Activated CD4-positive, alpha-beta T cell treated with anti-CD3 and anti-CD28 coated beads for 4 hours (primary cell): ENCODE measurements around the gene AOC2.
A peak's percentile ranks its signal among the peaks of the same experiment; 100 is the strongest.

Source experiments
- DNase-seq, 2 donors: peaks; one replicate each; pipeline ENCODE4 v3.0.0-alpha.2; 2020

Gene AOC2

DNA sequence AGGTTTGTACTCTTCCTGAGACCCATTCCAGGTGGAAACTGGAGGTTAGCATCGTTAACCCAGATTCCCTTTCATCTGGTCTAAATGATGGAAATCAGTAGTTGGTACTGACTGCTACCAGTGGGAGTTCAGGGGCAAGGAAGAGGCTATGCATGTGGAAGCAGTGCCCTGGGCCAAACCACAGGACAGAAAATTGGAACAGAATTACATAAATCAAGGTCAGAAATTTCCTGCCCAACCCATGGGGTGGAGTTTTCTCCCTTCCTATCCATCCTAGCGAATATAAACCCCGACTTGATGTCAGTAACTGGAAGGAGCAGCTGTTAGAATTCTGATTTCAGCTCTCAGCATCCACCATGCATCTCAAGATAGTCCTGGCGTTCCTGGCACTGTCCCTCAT is at the start of gene AOC2:
TSS of gene AOC2 (plus strand) at position 310 of the 400 bp plus-strand sequence. CDS start at position 357, 47 bp downstream.
- no peak for DNase-seq

- DNase-seq, result no peak
These were observed 49.3 kb upstream of the AOC2 start for GRCh38 chr17:42795061-42795460.

DNA sequence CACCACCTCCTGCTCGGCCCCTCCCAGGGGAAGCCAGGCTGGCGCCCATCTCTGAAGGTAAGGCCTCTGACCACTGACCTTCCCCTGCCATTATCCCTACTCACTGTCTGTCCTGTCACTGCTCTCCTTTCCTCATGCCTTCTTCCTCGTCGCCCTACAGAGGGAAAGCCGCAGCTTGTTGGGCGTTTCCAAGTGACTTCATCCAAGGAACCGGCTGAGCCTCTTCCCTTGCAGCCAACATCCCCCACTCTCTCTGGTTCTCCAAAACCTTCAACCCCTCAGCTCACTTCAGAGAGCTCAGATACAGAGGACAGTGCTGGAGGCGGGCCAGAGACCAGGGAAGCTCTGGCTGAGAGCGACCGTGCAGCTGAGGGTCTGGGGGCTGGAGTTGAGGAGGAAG is 48.9 kb upstream of the AOC2 start:
- no peak for DNase-seq

- DNase-seq, result no peak
These were observed 48.2 kb upstream of the AOC2 start for GRCh38 chr17:42796066-42796758.

GRCh38 chr17:42797067-42798007 is 47.0 kb upstream of the AOC2 start:
- no peak for DNase-seq

- no peak for DNase-seq
These were observed 46.4 kb upstream of the AOC2 start for GRCh38 chr17:42798011-42798382.

DNA sequence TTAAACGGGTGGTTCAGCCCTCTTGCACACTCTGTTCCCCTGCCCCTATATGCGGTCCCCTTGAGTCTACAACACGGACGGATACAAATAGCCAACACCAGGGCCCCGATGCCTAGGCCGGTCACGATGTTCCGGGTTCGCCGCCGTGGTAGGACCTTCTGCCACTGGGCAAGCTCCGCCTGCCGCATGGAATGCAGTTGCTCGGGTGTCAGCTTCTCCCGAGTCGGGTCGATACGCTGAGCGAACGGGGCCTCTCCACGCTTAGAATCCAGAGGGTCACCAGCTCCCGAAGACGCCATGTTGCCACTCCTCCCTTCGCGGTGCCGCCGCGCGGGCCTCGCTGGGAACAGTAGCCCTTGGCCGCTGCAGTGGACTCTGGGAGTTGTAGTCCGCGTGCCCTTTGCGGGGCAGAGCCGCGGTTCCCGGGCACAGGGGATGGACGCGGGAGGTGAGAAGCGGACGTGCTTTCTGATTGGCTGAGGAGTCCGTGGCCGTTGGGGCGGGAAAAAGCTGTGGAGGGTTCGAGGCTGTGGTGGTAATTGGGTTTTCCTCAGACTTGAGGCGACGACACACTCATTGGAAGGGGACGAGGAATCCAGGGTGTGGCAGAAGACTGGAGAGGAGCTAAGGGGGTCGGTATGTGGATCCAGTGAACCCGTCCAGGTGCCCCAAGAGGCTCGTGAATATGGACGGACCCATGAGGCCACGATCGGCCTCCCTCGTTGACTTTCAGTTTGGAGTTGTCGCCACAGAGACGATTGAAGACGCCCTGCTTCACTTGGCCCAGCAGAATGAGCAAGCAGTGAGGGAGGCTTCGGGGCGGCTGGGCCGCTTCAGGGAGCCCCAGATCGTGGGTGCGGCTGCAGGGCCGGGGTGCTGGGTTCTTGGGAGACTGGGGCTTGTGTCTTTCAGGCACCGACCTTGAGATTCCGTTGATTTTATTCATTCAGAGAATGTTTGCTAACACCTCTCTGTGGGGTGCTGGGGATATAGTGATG is 45.7 kb upstream of the AOC2 start, which contains the start of the genes CNTD1 and COA3:
TSS of gene CNTD1 (plus strand) at position 479 of the 998 bp plus-strand sequence. CDS start at position 686, 207 bp downstream.
TSS of gene COA3 (minus strand) at position 322 of the 998 bp plus-strand sequence. CDS start at position 299, 23 bp downstream.
- DNase-seq, result peak; percentile 68 to 75

GRCh38 chr17:42803074-42803883 is 41.1 kb upstream of the AOC2 start:
- DNase-seq, result no peak

GRCh38 chr17:42804918-42805367 is 39.4 kb upstream of the AOC2 start:
- no peak for DNase-seq

GRCh38 chr17:42806249-42806648 is 38.1 kb upstream of the AOC2 start:
- DNase-seq, result no peak

DNA sequence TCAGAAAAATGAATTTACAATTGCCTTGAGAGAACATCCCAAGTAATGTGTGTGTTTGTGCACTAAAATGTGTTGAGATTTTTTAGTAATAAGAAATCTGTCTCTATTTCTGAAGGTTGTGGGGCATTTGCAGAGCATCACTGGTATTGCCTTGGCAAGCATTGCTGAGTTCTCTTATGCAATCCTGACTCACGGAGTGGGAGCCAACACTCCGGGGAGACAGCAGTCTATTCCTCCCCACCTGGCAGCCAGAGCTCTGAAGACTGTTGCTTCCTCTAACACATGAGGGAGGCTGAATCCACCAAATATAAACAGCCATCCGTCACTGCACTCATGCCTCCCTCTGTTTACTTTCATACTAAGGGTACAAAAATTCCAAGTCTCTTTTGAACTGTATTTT is 35.1 kb upstream of the AOC2 start:
- no peak for DNase-seq

GRCh38 chr17:42814633-42815399 is 29.6 kb upstream of the AOC2 start:
- no peak for DNase-seq

DNA sequence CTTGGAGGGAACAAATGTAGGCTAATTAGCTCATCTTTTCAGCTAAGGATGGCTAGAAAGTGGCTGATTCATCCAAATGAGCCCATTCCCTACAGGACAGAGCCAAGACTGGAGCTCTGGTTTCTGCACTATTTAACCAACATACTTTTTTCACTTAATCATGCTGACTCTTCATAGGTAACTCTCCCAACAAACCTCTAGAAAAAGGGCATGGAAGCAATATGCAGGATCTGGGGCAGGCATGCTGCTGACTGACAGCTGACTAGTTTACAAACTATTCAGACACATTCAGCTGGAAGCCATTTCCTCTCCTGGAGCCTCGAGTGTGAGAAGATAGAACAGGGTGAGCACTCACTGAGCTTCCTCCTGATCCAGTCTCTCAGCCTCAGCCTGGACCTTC is 26.5 kb upstream of the AOC2 start:
- DNase-seq, result no peak

- DNase-seq, result no peak
These were observed 26.0 kb upstream of the AOC2 start for GRCh38 chr17:42818379-42818778.

DNA sequence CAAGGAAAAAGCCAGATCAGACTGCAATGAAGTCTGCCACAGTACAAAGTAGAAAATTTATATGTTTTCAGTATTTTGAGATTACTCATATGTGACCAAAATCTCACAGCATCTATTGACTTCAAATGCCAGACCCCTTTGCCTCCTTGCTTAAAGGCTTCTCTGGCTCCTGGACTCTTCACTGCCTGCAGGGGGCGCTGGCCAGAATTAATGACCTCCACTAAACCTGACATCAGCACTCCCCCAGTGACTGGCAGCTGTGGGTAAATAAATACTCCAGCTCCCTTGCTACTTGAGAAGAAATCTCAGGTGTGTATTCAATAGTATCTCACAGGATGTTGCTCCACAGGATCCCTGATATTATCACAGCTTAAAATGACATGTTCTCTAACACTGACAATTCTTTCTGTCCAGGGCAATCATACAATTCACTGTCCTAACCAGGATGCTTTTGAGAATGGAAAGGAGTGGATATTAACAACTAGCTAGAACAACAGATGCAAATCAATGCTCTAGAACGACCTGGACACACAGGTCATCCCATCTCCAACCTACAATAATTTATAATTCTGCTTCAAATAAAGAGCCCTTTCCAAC is 24.3 kb upstream of the AOC2 start:
- DNase-seq, result peak; percentile 60 to 62

DNA sequence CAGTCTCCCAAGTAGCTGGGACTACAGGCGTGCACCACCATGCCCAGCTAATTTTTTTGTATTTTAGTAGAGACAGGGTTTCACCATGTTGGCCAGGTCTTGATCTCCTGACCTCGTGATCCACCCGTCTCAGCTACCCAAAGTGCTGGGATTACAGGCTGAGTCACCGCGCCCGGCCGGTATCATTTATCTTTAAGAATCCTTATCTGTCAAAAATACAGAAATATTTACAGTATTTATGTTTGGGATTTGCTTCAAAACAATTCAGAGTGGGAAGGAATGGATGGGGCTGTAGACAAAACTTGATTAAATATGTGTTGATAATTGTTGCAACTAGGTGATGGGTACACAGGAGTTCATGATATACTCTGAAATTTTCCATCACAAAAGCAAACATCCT is 23.2 kb upstream of the AOC2 start:
- DNase-seq, result no peak

GRCh38 chr17:42827472-42827871 is 16.9 kb upstream of the AOC2 start:
- no peak for DNase-seq

DNA sequence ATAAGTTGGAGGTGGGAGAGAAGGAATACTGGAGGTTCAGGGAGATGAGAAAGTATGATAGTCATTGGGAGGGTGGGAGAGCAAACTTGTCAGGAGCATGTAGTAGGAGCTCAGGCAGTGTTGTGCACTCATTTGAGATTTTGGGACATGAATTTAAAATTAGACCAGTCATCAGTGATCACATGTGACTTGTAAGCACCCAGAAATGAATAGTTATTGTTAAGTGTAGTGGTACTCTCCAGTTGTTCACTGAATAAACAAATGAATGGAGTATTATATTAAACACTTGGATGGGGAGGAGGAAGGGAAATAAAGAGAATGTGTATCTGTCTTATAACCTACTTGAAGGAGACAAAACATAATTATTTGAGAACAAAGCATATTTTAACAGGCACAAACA is 13.4 kb upstream of the AOC2 start:
- DNase-seq, result no peak

GRCh38 chr17:42832213-42832933 is 12.0 kb upstream of the AOC2 start:
- no peak for DNase-seq
